ENCODE measurements around the gene TMEM266.

TMEM266 gene

GRCh38 chr15:76198456-76199105, 138.8 kb downstream of the TMEM266 start:
- 90% methylated on average over 5 of the region's 6 CpGs for WGBS

GRCh38 chr15:76199106-76200082, 139.6 kb downstream of the TMEM266 start:
- WGBS, result 81% methylated on average over 18 of the region's 19 CpGs
- no peaks in the 10 kb centered on the region for H3K9me3 ChIP-seq (ENCODE audit: insufficient read depth, low read depth, low read length)
- H3K4me1 ChIP-seq (ENCODE audit: insufficient read depth, low read length), result peaks cover 3% of the 10 kb centered on the region; the same call in 1 of the 2 replicates
- H3K27me3 ChIP-seq (ENCODE audit: insufficient read depth, low read length), result no peaks in the 10 kb centered on the region
- H3K9ac ChIP-seq (ENCODE audit: low read depth, low read length), result no peak overlapping the region
- no peaks in the 10 kb centered on the region for H3K36me3 ChIP-seq (ENCODE audit: insufficient read depth, low read length)
- H3K27ac ChIP-seq (ENCODE audit: low read depth, low read length), result no peak overlapping the region
- no peak overlapping the region for H3K4me3 ChIP-seq (ENCODE audit: low read length)

More at GRCh38 chr15:76198456-76199105, 138.8 kb downstream of the TMEM266 start:
- Histone ChIP-seq H3K36me3 (ENCODE audit: insufficient read depth, low read length) (no peaks in the 10 kb centered on the region), H3K27ac (ENCODE audit: low read depth, low read length) (no peak overlapping the region), H3K9me3 (ENCODE audit: insufficient read depth, low read depth, low read length) (no peaks in the 10 kb centered on the region), H3K4me1 (ENCODE audit: insufficient read depth, low read length) (peaks cover 6% of the 10 kb centered on the region; the same call in 1 of the 2 replicates), H3K9ac (ENCODE audit: low read depth, low read length) (no peak overlapping the region), H3K27me3 (ENCODE audit: insufficient read depth, low read length) (no peaks in the 10 kb centered on the region), H3K4me3 (ENCODE audit: low read length) (no peak overlapping the region)

DNA sequence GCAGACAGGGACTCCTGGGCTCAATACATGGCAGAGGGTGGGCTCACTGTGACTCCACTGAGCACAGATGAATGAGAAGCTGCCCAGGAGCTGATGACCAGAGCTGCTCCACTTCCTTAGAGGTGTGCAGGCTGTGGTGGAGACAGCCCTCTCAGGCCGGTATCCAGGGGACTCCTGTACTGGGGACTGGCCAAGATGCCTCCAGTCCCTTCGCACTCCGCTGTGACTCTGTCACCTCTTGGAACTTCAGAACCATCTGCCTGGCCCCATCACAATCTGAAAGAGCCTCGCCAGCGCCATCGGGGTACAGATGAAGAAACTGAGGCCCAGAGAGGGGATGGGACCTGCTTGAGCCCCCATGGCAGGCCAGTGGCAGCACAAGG, 140.3 kb downstream of the TMEM266 start:
- no peaks in the 10 kb centered on the region for H3K27me3 ChIP-seq (ENCODE audit: insufficient read depth, low read length)
- H3K9ac ChIP-seq (ENCODE audit: low read depth, low read length), result no peak overlapping the region
- no peak overlapping the region for H3K4me3 ChIP-seq (ENCODE audit: low read length)
- 94% methylated on average over 6 of the region's 6 CpGs for WGBS
- no peaks in the 10 kb centered on the region for H3K9me3 ChIP-seq (ENCODE audit: insufficient read depth, low read depth, low read length)
- H3K36me3 ChIP-seq (ENCODE audit: insufficient read depth, low read length), result no peaks in the 10 kb centered on the region
- H3K27ac ChIP-seq (ENCODE audit: low read depth, low read length), result no peak overlapping the region
- peaks cover 3% of the 10 kb centered on the region; the same call in 1 of the 2 replicates for H3K4me1 ChIP-seq (ENCODE audit: insufficient read depth, low read length)

DNA sequence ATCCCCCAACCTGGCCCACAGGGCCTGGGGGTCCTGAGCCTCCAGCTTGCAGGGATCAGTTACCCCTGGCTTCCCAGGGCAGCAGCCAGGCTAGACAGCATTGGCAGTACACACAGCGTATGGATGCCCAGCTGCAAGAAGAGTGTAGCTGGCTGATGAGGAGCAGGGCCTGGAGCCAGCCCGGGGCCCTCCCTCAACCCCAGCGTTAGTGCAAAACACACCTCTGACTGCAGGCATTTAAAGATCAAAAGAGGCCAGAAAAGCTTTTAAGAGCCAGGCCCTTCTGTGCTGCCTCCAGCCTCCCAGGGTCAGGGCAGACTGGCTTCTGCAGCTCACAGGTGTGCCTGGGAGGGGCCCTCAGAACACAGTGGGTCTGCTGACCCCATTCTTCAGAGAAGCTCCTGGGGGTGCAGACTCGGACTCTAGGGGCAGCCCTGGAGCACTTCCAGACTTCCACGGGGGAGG, 140.9 kb downstream of the TMEM266 start:
- Histone ChIP-seq H3K9me3 (ENCODE audit: insufficient read depth, low read depth, low read length) (no peaks in the 10 kb centered on the region), H3K36me3 (ENCODE audit: insufficient read depth, low read length) (no peaks in the 10 kb centered on the region), H3K4me3 (ENCODE audit: low read length) (no peak overlapping the region), H3K9ac (ENCODE audit: low read depth, low read length) (no peak overlapping the region), H3K27me3 (ENCODE audit: insufficient read depth, low read length) (no peaks in the 10 kb centered on the region), H3K27ac (ENCODE audit: low read depth, low read length) (no peak overlapping the region), H3K4me1 (ENCODE audit: insufficient read depth, low read length) (peaks cover 3% of the 10 kb centered on the region; the same call in 1 of the 2 replicates)
- WGBS, result 76% methylated on average over 5 of the region's 5 CpGs

DNA sequence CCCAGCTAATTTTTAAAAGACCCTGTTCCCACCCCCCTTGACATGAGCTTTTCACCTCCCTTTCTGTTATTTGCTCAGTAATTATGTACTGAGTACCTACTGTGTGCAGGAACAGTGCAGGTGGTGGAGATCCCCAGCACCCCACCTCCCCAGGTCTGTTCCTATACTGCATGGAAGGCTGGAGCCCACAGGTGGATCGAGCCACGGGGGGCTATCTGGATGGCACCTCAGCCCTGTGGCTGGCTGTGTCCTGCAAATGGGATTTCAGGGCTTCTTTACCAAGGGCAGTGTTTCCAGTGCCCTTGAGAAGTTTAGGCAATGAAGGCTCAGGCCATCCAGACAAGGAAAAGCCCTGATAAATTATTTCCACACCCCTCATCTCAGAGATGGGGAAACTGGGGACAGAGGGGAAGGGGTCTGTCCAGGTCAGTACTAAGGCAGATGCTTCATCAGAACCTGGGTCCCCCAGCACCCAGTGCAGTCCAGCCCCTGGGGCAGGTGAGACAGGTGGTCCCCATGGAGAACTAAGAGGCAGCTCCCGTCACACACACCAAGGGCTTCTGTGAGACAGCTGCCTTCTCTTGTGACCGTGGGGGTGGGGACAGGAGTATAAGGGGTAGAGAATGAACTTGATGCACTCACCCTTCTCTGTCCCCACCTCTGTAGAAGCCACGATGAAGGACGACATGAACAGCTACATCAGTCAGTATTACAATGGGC, 141.9 kb downstream of the TMEM266 start:
- Histone ChIP-seq H3K4me1 (ENCODE audit: insufficient read depth, low read length) (peaks cover 3% of the 10 kb centered on the region; the same call in 1 of the 2 replicates), H3K9me3 (ENCODE audit: insufficient read depth, low read depth, low read length) (no peaks in the 10 kb centered on the region), H3K36me3 (ENCODE audit: insufficient read depth, low read length) (no peaks in the 10 kb centered on the region), H3K9ac (ENCODE audit: low read depth, low read length) (no peak overlapping the region), H3K27ac (ENCODE audit: low read depth, low read length) (no peak overlapping the region), H3K27me3 (ENCODE audit: insufficient read depth, low read length) (no peaks in the 10 kb centered on the region), H3K4me3 (ENCODE audit: low read length) (no peak overlapping the region)
- 91% methylated on average over 5 of the region's 6 CpGs for WGBS

GRCh38 chr15:76203346-76204108, 143.7 kb downstream of the TMEM266 start:
- H3K36me3 ChIP-seq (ENCODE audit: insufficient read depth, low read length), result no peaks in the 10 kb centered on the region
- WGBS, result 89% methylated on average over 22 of the region's 23 CpGs
- peaks cover 3% of the 10 kb centered on the region; the same call in 1 of the 2 replicates for H3K4me1 ChIP-seq (ENCODE audit: insufficient read depth, low read length)
- no peak overlapping the region for H3K27ac ChIP-seq (ENCODE audit: low read depth, low read length)
- no peaks in the 10 kb centered on the region for H3K27me3 ChIP-seq (ENCODE audit: insufficient read depth, low read length)
- H3K9ac ChIP-seq (ENCODE audit: low read depth, low read length), result no peak overlapping the region
- no peak overlapping the region for H3K4me3 ChIP-seq (ENCODE audit: low read length)
- no peaks in the 10 kb centered on the region for H3K9me3 ChIP-seq (ENCODE audit: insufficient read depth, low read depth, low read length)

DNA sequence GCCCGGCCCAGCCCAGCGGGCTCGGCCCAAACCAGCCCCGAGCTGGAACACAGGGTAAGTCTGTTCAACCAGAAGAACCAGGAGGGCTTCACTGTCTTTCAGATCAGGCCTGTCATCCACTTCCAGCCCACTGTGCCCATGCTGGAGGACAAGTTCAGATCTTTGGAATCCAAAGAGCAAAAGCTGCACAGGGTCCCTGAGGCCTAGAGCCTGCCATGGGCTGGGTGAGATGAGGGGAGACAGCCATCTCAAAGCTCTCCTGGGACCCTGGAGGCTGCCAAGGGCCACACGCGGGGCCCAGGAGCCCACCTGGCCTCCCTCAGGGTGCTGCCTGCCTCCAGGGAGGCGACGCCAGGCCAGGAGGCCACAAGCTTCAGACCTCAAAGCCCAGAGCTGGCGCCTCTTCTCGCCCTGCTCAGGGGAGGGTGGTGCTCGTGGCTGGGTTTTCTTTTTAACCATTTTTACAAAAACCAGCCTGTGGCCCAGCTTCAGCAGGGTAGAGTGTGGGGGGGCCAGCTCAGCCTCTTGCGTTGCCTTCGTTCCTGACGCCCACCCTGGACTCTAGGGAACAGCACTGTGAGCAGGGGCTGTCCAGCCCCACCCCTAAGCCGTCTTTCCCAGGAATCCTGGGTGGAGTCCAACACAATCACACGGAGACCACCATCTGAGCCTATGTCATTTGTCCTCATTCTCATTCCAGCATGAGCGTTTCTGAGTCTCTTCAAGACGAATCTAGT, 144.5 kb downstream of the TMEM266 start:
- H3K27ac ChIP-seq (ENCODE audit: low read depth, low read length), result no peak overlapping the region
- H3K4me3 ChIP-seq (ENCODE audit: low read length), result no peak overlapping the region
- no peaks in the 10 kb centered on the region for H3K27me3 ChIP-seq (ENCODE audit: insufficient read depth, low read length)
- 92% methylated on average over 17 of the region's 18 CpGs for WGBS
- H3K9me3 ChIP-seq (ENCODE audit: insufficient read depth, low read depth, low read length), result no peaks in the 10 kb centered on the region
- H3K9ac ChIP-seq (ENCODE audit: low read depth, low read length), result no peak overlapping the region
- peaks cover 3% of the 10 kb centered on the region; the same call in 1 of the 2 replicates for H3K4me1 ChIP-seq (ENCODE audit: insufficient read depth, low read length)
- H3K36me3 ChIP-seq (ENCODE audit: insufficient read depth, low read length), result no peaks in the 10 kb centered on the region

- Histone ChIP-seq H3K4me1 (ENCODE audit: insufficient read depth, low read length) (no peaks in the 10 kb centered on the region), H3K4me3 (ENCODE audit: low read length) (no peak overlapping the region), H3K9ac (ENCODE audit: low read depth, low read length) (no peak overlapping the region), H3K36me3 (ENCODE audit: insufficient read depth, low read length) (no peaks in the 10 kb centered on the region), H3K27me3 (ENCODE audit: insufficient read depth, low read length) (no peaks in the 10 kb centered on the region), H3K9me3 (ENCODE audit: insufficient read depth, low read depth, low read length) (no peaks in the 10 kb centered on the region), H3K27ac (ENCODE audit: low read depth, low read length) (no peak overlapping the region)
- 94% methylated on average over 11 of the region's 11 CpGs for WGBS
Observed at GRCh38 chr15:76204916-76205460, 145.2 kb downstream of the TMEM266 start.

GRCh38 chr15:76206325-76206976, 146.7 kb downstream of the TMEM266 start:
- no peaks in the 10 kb centered on the region for H3K36me3 ChIP-seq (ENCODE audit: insufficient read depth, low read length)

More at GRCh38 chr15:76206325-76206976, 146.7 kb downstream of the TMEM266 start:
- H3K9ac ChIP-seq (ENCODE audit: low read depth, low read length), result no peak overlapping the region
- 93% methylated on average over 4 of the region's 4 CpGs for WGBS
- H3K4me3 ChIP-seq (ENCODE audit: low read length), result no peak overlapping the region
- no peak overlapping the region for H3K27ac ChIP-seq (ENCODE audit: low read depth, low read length)
- no peaks in the 10 kb centered on the region for H3K9me3 ChIP-seq (ENCODE audit: insufficient read depth, low read depth, low read length)
- no peaks in the 10 kb centered on the region for H3K27me3 ChIP-seq (ENCODE audit: insufficient read depth, low read length)
- H3K4me1 ChIP-seq (ENCODE audit: insufficient read depth, low read length), result no peaks in the 10 kb centered on the region
